ENCODE results near the gene ATRX. TPM values are rescaled to one million over a fixed set of nuclear protein-coding genes. Genes with fewer than 3 reads are reported as not detected.

Gene ATRX
- total and polyA plus RNA-seq, 10 of the 15 experiments (the other 5 are each of a cell fraction or from before 2014, with no cell fraction given): 19.4 to 73.8 (median 45.2) TPM

DNA sequence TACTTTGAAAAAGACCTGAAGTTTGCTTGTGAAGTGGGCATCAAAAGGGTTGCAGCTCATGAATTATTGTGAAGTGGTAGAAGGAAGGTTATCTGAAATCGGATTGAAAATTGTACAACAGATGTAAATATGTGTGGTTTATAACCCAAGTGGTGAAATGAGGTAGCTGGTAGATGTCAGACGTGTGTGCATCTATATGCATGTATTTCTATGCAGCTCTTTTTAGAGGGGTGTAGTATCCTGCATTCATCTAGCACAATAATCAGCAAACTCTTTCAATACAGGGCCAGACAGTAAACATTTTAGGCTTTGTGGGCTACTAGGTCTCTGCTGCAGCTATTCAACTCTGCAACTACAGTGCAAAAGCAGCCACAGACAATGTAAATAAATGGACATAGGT, 9.4 kb downstream of the ATRX start:
- ATAC-seq (peak; percentile 54), DNase-seq (ENCODE audit: low read depth, low spot score) (no peak), FAIRE-seq (no peak)
- Histone ChIP-seq H3K36me3 (ENCODE audit: control insufficient read depth in 2 of 2, insufficient read depth in 2 of 2, low read length in 1 of 2) (no peaks in the 10 kb centered on the region), H2AFZ (ENCODE audit: control insufficient read depth, low read depth, low read length) (no peak overlapping the region), H3K4me3 (no peak overlapping the region), H3K27me3 (replicated peaks in 1 of 2; ENCODE audit: control insufficient read depth in 2 of 2, insufficient read depth in 2 of 2, low read length in 1 of 2) (no peaks in the 10 kb centered on the region), H3K79me2 (ENCODE audit: control insufficient read depth, insufficient read depth, low read length) (peaks cover 54% of the 10 kb centered on the region), H3K9ac (ENCODE audit: control insufficient read depth, insufficient read depth, low read length) (no peak overlapping the region), H4K20me1 (ENCODE audit: control insufficient read depth, insufficient read depth) (no peaks in the 10 kb centered on the region; the same call in 1 of the 2 replicates), H3K4me2 (ENCODE audit: control insufficient read depth, insufficient read depth) (no peak overlapping the region), H3K27ac (ENCODE audit: control insufficient read depth, insufficient read depth) (no peak overlapping the region), H3K9me3 (replicated peaks; ENCODE audit: control insufficient read depth, insufficient read depth, low read length) (no peaks in the 10 kb centered on the region; the same call in 1 of the 3 replicates), H3K4me1 (ENCODE audit: control insufficient read depth, insufficient read depth, low read length) (no peaks in the 10 kb centered on the region; the same call in 1 of the 2 replicates)
- ChIA-PET POLR2A (interaction anchor here (1.2 kb wide), 1 partner anchor 12 kb away, joined by 3 read pairs; no protein-coding TSS in a partner anchor), RAD21 (ENCODE audit: unreplicated experiment) (no interaction called here), SMC1A (ENCODE audit: uncharacterized antibody, unreplicated experiment) (no interaction called here), CTCF (no interaction called here)
- in situ Hi-C loops (cut with MboI): no loop called here
- 3% methylated on average over 2 of the region's 2 CpGs for WGBS (ENCODE audit: insufficient coverage, insufficient replicate concordance, low lambda C conversion rate, missing lambda C conversion rate)
- BruUV-seq (replicated peaks): TSS peak; percentile 30
- intact Hi-C loops (cut with micrococcal nuclease; ENCODE audit: unreplicated experiment): no loop called here
- TF ChIP-seq GATAD2B (conservative IDR thresholded peaks at IDR 0.05; ENCODE audit: low read depth) (no peak), SP1 (IDR thresholded peaks at IDR 0.05; ENCODE audit: low read depth, low read length) (no peak), IKZF2 (IDR thresholded peaks at IDR 0.05) (no peak), ATF3 (IDR thresholded peaks at IDR 0.05; ENCODE audit: borderline replicate concordance, extremely low read depth, low read depth, low read length) (no peak), HDAC2 (IDR thresholded peaks at IDR 0.05) (no peak), TARDBP (IDR thresholded peaks at IDR 0.05; ENCODE audit: borderline replicate concordance) (no peak), ZNF217 (IDR thresholded peaks at IDR 0.05) (no peak), RAD51 (IDR thresholded peaks at IDR 0.05) (no peak), NFXL1 (IDR thresholded peaks at IDR 0.05; ENCODE audit: borderline replicate concordance) (no peak), KLF5 (IDR thresholded peaks at IDR 0.05; ENCODE audit: partially characterized antibody) (no peak), USF1 (IDR thresholded peaks at IDR 0.05; ENCODE audit: borderline replicate concordance, extremely low read length, insufficient read depth, low read depth, low read length) (no peak), CTCF (IDR thresholded peaks at IDR 0.05 in 2 of 3, conservative IDR thresholded peaks at IDR 0.05 in 1 of 3; ENCODE audit: control insufficient read depth in 2 of 3, extremely low read depth in 1 of 3, insufficient read depth in 1 of 3, low read depth in 3 of 3, low read length in 3 of 3) (no peak), MYB (IDR thresholded peaks at IDR 0.05; ENCODE audit: borderline replicate concordance, low read depth, low read length) (no peak), NR2C1 (IDR thresholded peaks at IDR 0.05) (no peak), JUND (IDR thresholded peaks at IDR 0.05; ENCODE audit: low read depth, low read length) (no peak), PKNOX1 (IDR thresholded peaks at IDR 0.05) (no peak), MTA3 (IDR thresholded peaks at IDR 0.05; ENCODE audit: borderline replicate concordance, low read length) (no peak)
- TF ChIP-seq, protein P1, sequence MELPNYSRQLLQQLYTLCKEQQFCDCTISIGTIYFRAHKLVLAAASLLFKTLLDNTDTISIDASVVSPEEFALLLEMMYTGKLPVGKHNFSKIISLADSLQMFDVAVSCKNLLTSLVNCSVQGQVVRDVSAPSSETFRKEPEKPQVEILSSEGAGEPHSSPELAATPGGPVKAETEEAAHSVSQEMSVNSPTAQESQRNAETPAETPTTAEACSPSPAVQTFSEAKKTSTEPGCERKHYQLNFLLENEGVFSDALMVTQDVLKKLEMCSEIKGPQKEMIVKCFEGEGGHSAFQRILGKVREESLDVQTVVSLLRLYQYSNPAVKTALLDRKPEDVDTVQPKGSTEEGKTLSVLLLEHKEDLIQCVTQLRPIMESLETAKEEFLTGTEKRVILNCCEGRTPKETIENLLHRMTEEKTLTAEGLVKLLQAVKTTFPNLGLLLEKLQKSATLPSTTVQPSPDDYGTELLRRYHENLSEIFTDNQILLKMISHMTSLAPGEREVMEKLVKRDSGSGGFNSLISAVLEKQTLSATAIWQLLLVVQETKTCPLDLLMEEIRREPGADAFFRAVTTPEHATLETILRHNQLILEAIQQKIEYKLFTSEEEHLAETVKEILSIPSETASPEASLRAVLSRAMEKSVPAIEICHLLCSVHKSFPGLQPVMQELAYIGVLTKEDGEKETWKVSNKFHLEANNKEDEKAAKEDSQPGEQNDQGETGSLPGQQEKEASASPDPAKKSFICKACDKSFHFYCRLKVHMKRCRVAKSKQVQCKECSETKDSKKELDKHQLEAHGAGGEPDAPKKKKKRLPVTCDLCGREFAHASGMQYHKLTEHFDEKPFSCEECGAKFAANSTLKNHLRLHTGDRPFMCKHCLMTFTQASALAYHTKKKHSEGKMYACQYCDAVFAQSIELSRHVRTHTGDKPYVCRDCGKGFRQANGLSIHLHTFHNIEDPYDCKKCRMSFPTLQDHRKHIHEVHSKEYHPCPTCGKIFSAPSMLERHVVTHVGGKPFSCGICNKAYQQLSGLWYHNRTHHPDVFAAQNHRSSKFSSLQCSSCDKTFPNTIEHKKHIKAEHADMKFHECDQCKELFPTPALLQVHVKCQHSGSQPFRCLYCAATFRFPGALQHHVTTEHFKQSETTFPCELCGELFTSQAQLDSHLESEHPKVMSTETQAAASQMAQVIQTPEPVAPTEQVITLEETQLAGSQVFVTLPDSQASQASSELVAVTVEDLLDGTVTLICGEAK (IDR thresholded peaks at IDR 0.05; ENCODE audit: borderline replicate concordance): no peak
